NCI-H748 treated with DMSO at 0.1 percent for 48 hours (cell line): Measurements from ENCODE around the gene SV2A.
"Not testable (repeated sequence)": the region's sequence is repeated elsewhere in the genome, so short reads cannot be mapped to it uniquely, and the experiment has no call there.

ENCODE experiments used
- DNase-seq: peaks from one replicate; lab custom pipeline; 2025; lab: John Stamatoyannopoulos, UW

The SV2A gene

DNA sequence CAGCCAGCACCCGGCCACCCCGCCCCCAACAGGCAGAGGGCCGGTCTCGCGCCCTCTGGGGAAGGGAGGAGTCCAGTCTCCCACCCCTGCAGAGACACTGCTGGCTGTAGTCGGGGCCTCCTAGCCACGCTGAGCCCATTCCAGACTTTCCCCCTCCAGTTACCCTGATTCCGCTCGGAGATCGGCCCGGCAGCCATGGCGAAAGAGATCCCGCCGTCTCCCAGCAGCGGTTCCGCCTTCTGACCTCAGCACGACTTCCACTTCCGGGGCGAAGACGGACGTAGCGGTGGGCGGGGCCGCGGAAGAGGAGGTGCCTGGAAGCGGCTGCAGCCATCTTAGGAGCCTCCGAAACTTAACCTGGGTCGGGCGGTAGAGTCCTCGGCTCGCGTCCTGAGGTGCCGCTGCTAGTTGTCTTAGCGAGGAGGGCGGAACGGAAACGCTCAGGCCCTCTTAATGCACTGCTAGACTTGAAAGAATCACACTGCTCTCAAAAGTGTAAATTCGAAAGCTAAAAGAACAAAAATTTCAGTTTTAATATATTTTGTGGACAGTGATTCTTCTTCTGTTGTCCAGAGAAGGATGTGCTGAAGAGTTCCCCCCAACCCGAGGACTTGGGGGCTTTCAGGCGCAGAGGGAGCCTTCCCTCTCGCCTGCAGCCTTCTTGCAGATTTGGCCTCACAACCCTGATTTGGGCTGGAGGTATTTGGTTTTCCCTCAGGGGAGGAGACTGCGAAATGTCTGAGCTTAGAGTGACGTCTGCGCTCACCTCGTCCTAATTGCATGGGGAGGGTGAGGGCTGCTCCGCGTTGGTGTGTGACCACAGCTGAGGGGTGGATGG, 10.1 kb upstream of the SV2A start, which contains the start of gene SF3B4:
Gene SF3B4 (minus strand): TSS at position 241 of the 838 bp plus-strand sequence. CDS start 44 bp downstream, at position 197.
- peak; percentile 90 for DNase-seq

DNA sequence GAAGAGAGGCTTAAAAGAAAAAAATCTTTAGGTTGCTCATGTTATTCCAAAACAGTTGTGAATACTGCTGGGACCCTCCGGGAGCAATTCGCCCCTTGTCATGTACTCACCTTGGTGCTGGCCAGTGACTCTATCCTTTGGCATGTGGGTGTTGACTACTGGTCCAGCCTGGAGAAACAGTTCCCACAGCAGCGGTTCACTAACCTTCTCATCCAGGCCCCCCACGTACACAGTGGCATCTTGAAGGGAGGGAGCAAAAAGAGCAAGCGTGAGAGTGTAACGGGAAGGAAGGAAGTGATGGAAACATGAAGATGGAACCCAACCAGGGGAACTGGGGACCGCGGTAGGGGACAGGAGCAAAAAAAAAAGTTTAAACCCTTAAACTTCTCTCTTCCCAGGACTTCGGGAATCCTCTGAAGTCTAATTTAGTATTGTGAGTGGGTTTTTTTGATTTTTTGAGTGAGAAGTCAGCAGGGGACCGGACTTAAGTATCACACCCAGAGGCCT, 9.5 kb upstream of the SV2A start:
- DNase-seq: no peak

DNA sequence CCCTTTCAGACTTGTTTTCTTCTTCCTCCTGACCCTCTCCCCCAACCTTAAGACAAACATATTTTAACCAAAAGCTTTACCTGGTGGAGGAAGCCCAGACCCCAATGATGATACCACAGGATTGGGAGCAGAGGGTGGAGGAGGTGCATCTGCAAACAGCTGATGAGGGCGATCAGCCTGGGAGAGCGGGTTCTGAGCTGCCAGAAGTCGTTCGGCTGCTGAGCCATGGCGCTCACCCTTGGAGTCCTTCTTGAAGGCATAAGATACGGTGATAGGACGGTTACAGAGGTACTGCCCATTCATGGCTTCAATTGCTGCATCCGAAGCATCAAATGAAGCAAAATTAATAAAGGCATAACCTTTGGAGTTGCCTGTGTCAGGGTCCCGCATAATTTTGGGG, 8.7 kb upstream of the SV2A start:
- no peak for DNase-seq

- DNase-seq: no peak
Measured at GRCh38 chr1:149925751-149926150, 8.1 kb upstream of the SV2A start.

- DNase-seq: no peak
Measured at GRCh38 chr1:149925345-149925744, 7.7 kb upstream of the SV2A start.

DNA sequence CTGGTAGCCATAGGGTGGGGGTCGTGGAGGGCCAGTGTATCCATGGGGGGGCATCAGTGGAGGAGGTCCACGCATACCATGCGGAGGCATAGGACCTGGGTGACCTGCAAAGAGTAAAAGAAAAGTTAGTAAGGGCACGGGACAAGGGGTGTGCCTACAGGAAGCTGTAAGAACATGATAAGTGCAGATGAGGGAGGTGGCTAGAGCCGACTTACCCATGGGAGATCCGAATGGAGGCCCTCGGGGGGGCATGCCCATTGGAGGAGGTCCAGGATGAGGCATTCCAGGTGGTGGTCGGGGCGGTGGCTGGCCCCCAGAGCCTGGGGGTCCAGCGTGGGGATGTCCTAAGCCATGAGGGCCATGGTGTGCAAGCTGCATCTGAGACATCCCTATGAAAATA, 6.0 kb upstream of the SV2A start:
- no peak for DNase-seq

GRCh38 chr1:149916898-149917252, 769 bp downstream of the SV2A start:
- DNase-seq: no peak

- DNase-seq: no peak
Measured at GRCh38 chr1:149916193-149916897, 1.3 kb downstream of the SV2A start.

DNA sequence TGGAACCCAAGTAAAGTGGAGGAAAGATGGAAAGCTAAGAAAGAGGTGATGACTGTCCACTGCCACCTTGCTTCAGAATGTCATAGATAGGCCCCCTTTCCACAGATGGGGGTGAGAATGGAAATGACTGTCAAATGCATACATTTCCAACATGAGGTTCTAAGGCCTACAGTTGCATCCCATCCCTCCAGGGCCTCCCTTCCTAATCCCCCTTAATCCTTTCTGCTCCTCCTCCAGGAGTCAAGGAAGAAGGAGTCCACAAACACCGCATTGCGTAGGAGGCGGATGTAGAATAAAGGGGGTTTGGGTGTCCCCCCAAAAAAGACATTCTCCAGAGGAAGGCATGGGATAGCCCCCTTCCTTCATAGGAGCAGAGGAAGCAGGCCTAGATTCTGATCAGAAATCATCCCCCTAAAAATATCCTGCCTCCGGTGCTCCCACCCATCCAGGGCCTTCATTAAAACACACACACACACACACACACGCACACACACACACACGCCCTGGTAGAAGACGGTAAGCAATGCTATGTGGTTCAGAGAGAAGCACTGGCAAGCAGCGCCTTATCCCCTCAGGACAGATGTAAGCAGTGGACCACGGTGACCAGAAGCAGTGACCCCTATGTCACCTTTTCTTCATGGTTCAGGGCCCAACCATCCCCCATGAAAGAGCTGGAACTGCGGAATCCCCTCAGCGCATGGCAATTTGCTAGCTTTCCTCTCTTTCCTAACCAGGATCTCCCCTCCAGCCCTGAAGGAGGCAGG, 2.0 kb downstream of the SV2A start:
- no peak for DNase-seq

GRCh38 chr1:149914545-149914944, 3.1 kb downstream of the SV2A start:
- no peak for DNase-seq

GRCh38 chr1:149906570-149907075, 11.0 kb downstream of the SV2A start:
- no peak for DNase-seq

DNA sequence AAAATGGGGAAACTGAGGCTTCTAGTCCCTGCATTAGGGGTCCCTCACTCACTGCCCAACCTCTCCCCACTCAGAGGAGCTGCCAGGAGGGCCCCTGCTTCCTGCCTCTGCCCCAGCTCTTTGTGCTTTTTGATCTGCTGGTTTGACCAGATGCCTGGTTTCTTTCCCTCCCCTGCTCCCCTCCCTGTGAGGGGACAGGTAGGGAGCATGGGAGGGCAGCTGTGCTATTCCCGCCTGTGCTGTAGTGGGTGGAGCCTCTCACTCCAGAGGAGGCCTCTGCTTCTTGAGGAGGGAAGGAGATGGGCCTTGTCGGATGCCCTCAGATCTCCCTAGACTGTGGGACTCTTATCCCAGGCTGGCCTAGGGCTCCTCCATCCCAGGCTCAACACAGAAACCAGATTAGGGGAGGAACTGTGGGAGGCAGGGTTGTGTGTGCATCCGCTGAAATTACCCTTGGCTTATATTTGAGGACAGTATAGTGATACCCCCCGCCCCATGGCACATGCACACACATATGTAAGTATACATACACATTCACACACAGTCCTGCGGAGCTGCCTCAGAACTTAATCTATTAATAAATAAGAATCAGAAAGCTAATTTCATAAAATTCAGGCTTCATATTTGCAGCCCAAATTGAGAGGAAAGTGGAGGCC, 13.7 kb downstream of the SV2A start:
- no peak for DNase-seq

- DNase-seq: peak; percentile 90
Measured at GRCh38 chr1:149899460-149900284, 18.0 kb downstream of the SV2A start, which contains the start of gene BOLA1. Gene BOLA1 (plus strand): TSS chr1:149899568. CDS start chr1:149900060, 492 bp downstream.

GRCh38 chr1:149896575-149896974, 21.1 kb downstream of the SV2A start:
- DNase-seq: no peak

GRCh38 chr1:149888999-149889289, 28.7 kb downstream of the SV2A start:
- no peak for DNase-seq

GRCh38 chr1:149888247-149888998, 29.2 kb downstream of the SV2A start:
- peak; percentile 81 for DNase-seq

DNA sequence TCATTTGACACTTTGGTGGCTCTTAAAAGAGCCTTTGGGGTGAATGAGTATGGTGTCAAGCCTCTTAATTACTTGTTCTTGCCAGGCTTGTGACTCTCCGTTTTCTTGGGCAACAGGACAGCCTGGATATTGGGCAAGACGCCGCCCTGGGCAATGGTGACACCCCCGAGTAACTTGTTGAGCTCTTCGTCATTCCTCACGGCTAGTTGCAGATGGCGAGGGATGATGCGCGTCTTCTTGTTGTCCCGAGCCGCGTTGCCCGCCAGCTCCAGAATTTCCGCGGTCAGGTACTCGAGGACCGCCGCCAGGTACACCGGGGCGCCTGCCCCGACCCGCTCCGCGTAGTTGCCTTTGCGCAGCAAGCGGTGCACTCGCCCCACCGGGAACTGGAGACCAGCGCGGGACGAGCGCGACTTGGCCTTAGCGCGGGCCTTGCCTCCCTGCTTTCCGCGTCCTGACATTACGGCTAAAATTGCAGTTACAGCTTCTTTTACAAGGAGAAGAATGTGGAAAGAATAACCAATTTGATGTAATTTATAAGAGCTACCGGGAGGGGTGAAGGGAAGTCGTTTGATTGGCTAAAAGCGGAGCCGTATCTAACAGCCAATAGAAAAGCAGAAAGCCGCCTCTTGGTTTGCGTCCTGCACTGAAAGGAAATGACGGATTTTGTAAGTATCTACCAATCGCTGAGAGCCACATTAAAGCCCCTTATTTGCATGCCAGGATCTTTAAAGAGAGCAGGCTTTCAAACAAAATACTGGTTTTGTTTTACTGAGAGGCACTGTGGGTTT, 30.0 kb downstream of the SV2A start:
- peak; percentile 97 for DNase-seq

DNA sequence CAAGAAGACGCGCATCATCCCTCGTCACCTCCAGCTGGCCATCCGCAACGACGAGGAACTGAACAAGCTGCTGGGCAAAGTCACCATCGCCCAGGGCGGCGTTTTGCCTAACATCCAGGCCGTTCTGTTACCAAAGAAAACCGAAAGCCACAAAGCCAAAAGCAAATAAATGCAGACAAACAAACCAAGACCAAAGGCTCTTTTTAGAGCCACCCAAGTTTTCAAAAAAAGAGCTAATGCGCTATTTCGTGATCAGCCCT, 30.5 kb downstream of the SV2A start:
- not testable (repeated sequence) for DNase-seq

DNA sequence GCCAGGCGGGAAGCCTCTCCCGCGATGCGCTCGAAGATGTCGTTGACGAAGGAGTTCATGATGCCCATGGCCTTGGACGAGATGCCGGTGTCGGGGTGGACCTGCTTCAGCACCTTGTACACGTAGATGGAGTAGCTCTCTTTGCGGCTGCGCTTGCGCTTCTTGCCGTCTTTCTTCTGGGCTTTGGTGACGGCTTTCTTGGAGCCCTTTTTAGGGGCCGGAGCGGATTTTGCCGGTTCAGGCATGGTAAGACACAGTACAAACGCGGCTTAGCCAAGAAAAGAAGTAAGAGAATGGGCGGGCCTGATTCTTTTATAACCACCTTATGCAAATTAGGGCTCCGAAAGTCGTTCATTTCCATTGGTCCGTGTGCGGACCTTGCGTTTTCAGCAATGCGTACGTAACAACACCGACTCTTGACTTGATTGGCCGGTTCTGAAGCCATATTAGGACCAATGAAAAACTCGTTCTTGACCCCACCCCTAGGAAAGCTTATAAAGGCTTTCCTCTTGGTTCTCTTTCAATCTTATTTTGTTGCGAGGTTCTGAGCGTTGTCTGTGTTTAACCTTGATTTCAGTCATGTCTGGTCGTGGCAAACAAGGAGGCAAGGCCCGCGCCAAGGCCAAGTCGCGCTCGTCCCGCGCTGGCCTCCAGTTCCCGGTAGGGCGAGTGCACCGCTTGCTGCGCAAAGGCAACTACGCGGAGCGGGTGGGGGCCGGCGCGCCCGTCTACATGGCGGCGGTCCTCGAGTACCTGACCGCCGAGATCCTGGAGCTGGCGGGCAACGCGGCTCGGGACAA, 31.0 kb downstream of the SV2A start:
- peak; percentile 99 for DNase-seq
